A549 (cell line): Measurements from ENCODE around the gene TMEM255A. TPM values are rescaled to one million over a fixed set of nuclear protein-coding genes. Genes with fewer than 3 reads are reported as not detected.

ENCODE experiments used
- ATAC-seq, 2 experiments: fragments of 200-7000 bp in 1 of 2; fragments of >200 bp in 1 of 2; cut with Nextera tagmentation in 1 of 2; cut with Tn5 transposase in 1 of 2; 3 replicates each; pipeline versions ENCODE4 v1.8.0 to v1.9.1; 2018 to 2020; ENCODE audit warnings: mild to moderate bottlenecking in 1 of 2, moderate library complexity in 1 of 2
- CTCF ChIA-PET: fragments of 300-600 bp; sonication (Branson Sonifier 250); formaldehyde crosslinking; extraction: SDS; loops from one replicate; lab custom pipeline; 2021; ENCODE audit warnings: antibody characterized with exemption, inconsistent platforms; lab: Yijun Ruan, JAX
- POLR2A ChIA-PET: fragments of 350-600 bp; formaldehyde crosslinking; extraction: SDS; loops from one replicate; lab custom pipeline; 2021; ENCODE audit warnings: antibody characterized with exemption, inconsistent platforms; lab: Yijun Ruan, JAX
- DNase-seq, 2 experiments: peaks; one replicate each; pipeline versions ENCODE4 v3.0.0 to v3.0.0-alpha.2; 2011 to 2016; ENCODE audit warnings: low read depth in 1 of 2, low spot score in 1 of 2
- FAIRE-seq: peaks from 2 replicates; lab custom pipeline; 2011; peaks lifted over from hg19 to GRCh38; lab: Jason Lieb, UNC
- H3K27ac ChIP-seq, 2 experiments: fragments of >200 bp; sonication (Bioruptor Twin); formaldehyde crosslinking; 3 replicates each; pipeline ENCODE4 v1.5.1; 2016 to 2017
- H3K4me1 ChIP-seq: fragments of >200 bp; sonication (Bioruptor Twin); formaldehyde crosslinking; 3 replicates; pipeline ENCODE4 v1.6.1; 2016
- H3K4me2 ChIP-seq: fragments of >200 bp; sonication (Bioruptor Twin); formaldehyde crosslinking; 3 replicates; pipeline ENCODE4 v1.6.1; 2016
- H3K4me3 ChIP-seq: fragments of >200 bp; sonication (Bioruptor Twin); formaldehyde crosslinking; 3 replicates; pipeline ENCODE4 v1.5.1; 2016
- H3K9me3 ChIP-seq: fragments of >200 bp; sonication (Bioruptor Twin); formaldehyde crosslinking; 3 replicates; pipeline ENCODE4 v1.6.1; 2016
- BHLHE40 ChIP-seq: IDR thresholded peaks from 2 replicates; pipeline ENCODE4 v1.6.1; 2012; ENCODE audit warnings: low read depth, low read length, inconsistent platforms
- CBX8 ChIP-seq: fragments of 200-600 bp; sonication (generic); IDR thresholded peaks from 2 replicates; pipeline ENCODE4 v1.6.1; 2016
- CEBPB ChIP-seq, 2 experiments: fragments of >200 bp in 1 of 2; sonication (Bioruptor Twin) in 1 of 2; formaldehyde crosslinking in 1 of 2; IDR thresholded peaks; 2 replicates each; pipeline ENCODE4 v1.6.1; 2012 to 2016
- CHD2 ChIP-seq: fragments of 150-350 bp; IDR thresholded peaks from 2 replicates; pipeline ENCODE4 v1.6.1; 2014; ENCODE audit warnings: low read length; ENCODE audit not compliant: partially characterized antibody
- E2F6 ChIP-seq: IDR thresholded peaks from 2 replicates; pipeline ENCODE4 v1.6.1; 2012; ENCODE audit warnings: low read depth, borderline replicate concordance
- EHMT2 ChIP-seq: fragments of 200-600 bp; sonication (generic); IDR thresholded peaks from 2 replicates; pipeline ENCODE4 v1.6.1; 2016; ENCODE audit warnings: antibody characterized with exemption, low read depth, mild to moderate bottlenecking, moderate library complexity
- ELK1 ChIP-seq: fragments of 150-350 bp; IDR thresholded peaks from 2 replicates; pipeline ENCODE4 v1.6.1; 2014; ENCODE audit warnings: low read depth, mild to moderate bottlenecking, low read length
- FOSL2 ChIP-seq, 2 experiments: fragments of 450-650 bp in 1 of 2; fragments of >200 bp in 1 of 2; sonication (Bioruptor Twin) in 1 of 2; formaldehyde crosslinking; IDR thresholded peaks; 2 replicates each; pipeline versions ENCODE4 v1.5.0 to v1.6.1; 2016 to 2020; ENCODE audit warnings: mild to moderate bottlenecking in 1 of 2, moderate library complexity in 1 of 2
- HES2 ChIP-seq: fragments of >200 bp; sonication (Bioruptor Twin); formaldehyde crosslinking; IDR thresholded peaks from 2 replicates; pipeline ENCODE4 v1.6.1; 2016
- HOXB13 ChIP-seq: fragments of 250-450 bp; sonication (Bioruptor Pico); IDR thresholded peaks from 2 replicates; pipeline ENCODE4 v1.5.0; 2020; ENCODE audit warnings: low read depth, mild to moderate bottlenecking, moderate library complexity
- HOXB5 ChIP-seq: fragments of 250-450 bp; sonication (Bioruptor Pico); IDR thresholded peaks from 2 replicates; pipeline ENCODE4 v1.5.0; 2020; ENCODE audit warnings: mild to moderate bottlenecking, moderate library complexity
- KDM1A ChIP-seq: fragments of 200-600 bp; sonication (generic); IDR thresholded peaks from 2 replicates; pipeline ENCODE4 v1.6.1; 2016; ENCODE audit warnings: low read depth, mild to moderate bottlenecking
- MAX ChIP-seq: IDR thresholded peaks from 2 replicates; pipeline ENCODE4 v1.6.1; 2012
- NFE2L2 ChIP-seq: fragments of 150-350 bp; conservative IDR thresholded peaks from 2 replicates; pipeline ENCODE4 v1.6.1; 2014; ENCODE audit warnings: low read length
- NPAS2 ChIP-seq: fragments of 250-450 bp; sonication (Bioruptor Pico); IDR thresholded peaks from 2 replicates; pipeline ENCODE4 v1.8.0; 2022; ENCODE audit warnings: mild to moderate bottlenecking, moderate library complexity, borderline replicate concordance
- PHF8 ChIP-seq: fragments of 200-600 bp; sonication (generic); IDR thresholded peaks from 2 replicates; pipeline ENCODE4 v1.6.1; 2016; ENCODE audit warnings: low read depth, mild to moderate bottlenecking, antibody characterized with exemption, moderate library complexity, borderline replicate concordance
- POLR2A ChIP-seq: IDR thresholded peaks from 2 replicates; pipeline ENCODE4 v1.6.1; 2012; ENCODE audit warnings: mild to moderate bottlenecking, low read length
- POLR2AphosphoS2 ChIP-seq: conservative IDR thresholded peaks from 2 replicates; pipeline ENCODE4 v1.6.1; 2012; ENCODE audit warnings: low read length, improper control_type of control experiment, inconsistent platforms
- RCOR1 ChIP-seq: fragments of 150-350 bp; IDR thresholded peaks from 2 replicates; pipeline ENCODE4 v1.6.1; 2014; ENCODE audit warnings: antibody characterized with exemption, low read length, low read depth
- RFX5 ChIP-seq: fragments of 450-650 bp; IDR thresholded peaks from 2 replicates; pipeline ENCODE4 v1.7.1; 2014; ENCODE audit warnings: antibody characterized with exemption, mild to moderate bottlenecking, moderate library complexity
- SMC3 ChIP-seq: fragments of >200 bp; sonication (Bioruptor Twin); formaldehyde crosslinking; IDR thresholded peaks from 3 replicates; pipeline ENCODE4 v1.6.1; 2018; ENCODE audit warnings: inconsistent platforms
- TP53 ChIP-seq: fragments of 250-450 bp; sonication (Bioruptor Pico); IDR thresholded peaks from 2 replicates; pipeline ENCODE4 v1.5.0; 2021; ENCODE audit warnings: mild to moderate bottlenecking, moderate library complexity
- ZC3H11A ChIP-seq: fragments of 450-650 bp; IDR thresholded peaks from 2 replicates; pipeline ENCODE4 v1.6.1; 2014; ENCODE audit warnings: antibody characterized with exemption, mild to moderate bottlenecking
- ZFP36 ChIP-seq: fragments of 450-650 bp; IDR thresholded peaks from 2 replicates; pipeline ENCODE4 v1.6.1; 2014; ENCODE audit warnings: borderline replicate concordance; ENCODE audit not compliant: partially characterized antibody
- WGBS: methylation state at CpG from one replicate; pipeline ENCODE4 v1.1.6; 2017; ENCODE audit errors: missing lambda C conversion rate; 5-methylcytosine and 5-hydroxymethylcytosine counted together
- polyA plus RNA-seq, 4 experiments: library from polyadenylated mRNA; depleted of rRNA in 3 of 4; stranded (reverse); fragments of >200 nt; fragmentation: RNase III in 1 of 4; extraction: RNeasy Plus Mini Kit Qiagen cat#74134 plus additional on column Dnase treatment in 1 of 4; gene quantifications; 2 replicates in 3 of 4; 3 replicates in 1 of 4; pipeline ENCODE4 v1.2.3, GENCODE V29; 2011 to 2017
- TF ChIP-seq, protein P1 (sequence below): fragments of 450-650 bp; IDR thresholded peaks from 2 replicates; pipeline ENCODE4 v1.6.1; 2014; ENCODE audit warnings: antibody characterized with exemption
- TF ChIP-seq, protein P2 (sequence below): fragments of 250-450 bp; sonication (Bioruptor Pico); IDR thresholded peaks from 2 replicates; pipeline ENCODE4 v1.5.0; 2020; ENCODE audit warnings: low read depth, mild to moderate bottlenecking, moderate library complexity

TMEM255A gene
- polyA plus RNA-seq, 2 of the 4 experiments (the other 2 are of a cell fraction), result 0.03 to 0.16 TPM

- TF ChIP-seq FOSL2 (IDR thresholded peaks at IDR 0.05), result no peak
- TF ChIP-seq FOSL2 (CRISPR knock-in tag; IDR thresholded peaks at IDR 0.05), result no peak
- no peak for TF ChIP-seq POLR2AphosphoS2
- no peak for TF ChIP-seq HOXB13 (CRISPR knock-in tag)
These were observed 5.6 kb downstream of the TMEM255A start (continued) for GRCh38 chrX:120305531-120306141.

DNA sequence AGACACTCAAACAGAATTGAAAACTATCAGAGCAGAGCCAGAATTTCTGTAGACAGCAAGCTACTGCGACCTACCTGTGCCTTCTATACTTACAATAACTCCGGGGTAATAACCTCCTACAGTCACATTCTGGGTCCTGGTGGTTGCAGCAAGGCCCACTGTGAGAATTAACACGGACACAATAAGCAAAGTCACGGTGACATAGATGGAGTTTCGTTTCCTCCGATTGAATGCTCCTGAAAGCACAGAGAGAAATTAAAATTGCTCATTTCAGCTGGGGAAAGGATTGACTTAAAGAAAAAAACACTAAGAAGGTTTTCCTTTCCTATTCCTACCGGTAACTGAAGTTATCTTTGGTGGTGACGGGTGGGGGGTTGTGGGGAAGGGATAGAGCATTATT lies 7.0 kb downstream of the TMEM255A start:
- no peak overlapping the region for H3K4me2 ChIP-seq
- DNase-seq (no peak), ATAC-seq (no peak), FAIRE-seq (no peak)
- no peak overlapping the region for H3K27ac ChIP-seq
- H3K4me3 ChIP-seq, result no peak overlapping the region
- WGBS, result 62% methylated on average over 8 of the region's 8 CpGs
- ChIA-PET CTCF (no interaction called here), POLR2A (no interaction called here)
- TF ChIP-seq HES2 (no peak), HOXB5 (no peak), MAX (no peak), POLR2AphosphoS2 (no peak)
- H3K9me3 ChIP-seq, result no peaks in the 10 kb centered on the region
- no peaks in the 10 kb centered on the region for H3K4me1 ChIP-seq

DNA sequence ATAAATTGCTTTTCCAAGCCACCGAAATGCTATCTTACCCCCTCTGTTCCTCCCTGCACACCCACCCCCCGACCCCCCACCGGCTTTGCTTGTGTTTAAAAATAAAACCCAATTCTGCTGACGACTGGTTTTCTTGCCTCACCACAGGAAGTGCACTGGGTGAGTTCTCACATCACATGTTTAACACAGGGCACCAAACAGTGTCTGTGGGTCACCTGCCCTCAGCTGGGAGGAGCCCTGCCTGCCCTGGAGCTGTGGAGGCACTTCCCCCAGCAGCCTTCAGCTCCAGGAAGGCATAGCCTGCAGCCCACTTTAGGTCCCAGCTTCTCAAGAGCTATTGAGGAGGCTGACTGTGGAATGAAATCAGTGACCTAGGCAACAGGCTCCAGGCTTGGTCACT lies 8.8 kb downstream of the TMEM255A start:
- no peak for DNase-seq
- H3K4me2 ChIP-seq, result no peak overlapping the region
- FAIRE-seq, result no peak
- POLR2A ChIA-PET, result interaction anchor here (0.5 kb wide), 1 partner anchor 46 kb away, joined by 4 read pairs; no protein-coding TSS in a partner anchor
- 0% methylated on average over 1 of the region's 4 CpGs for WGBS
- H3K9me3 ChIP-seq, result no peaks in the 10 kb centered on the region
- H3K4me3 ChIP-seq, result no peak overlapping the region
- H3K27ac ChIP-seq, result no peak overlapping the region
- no peaks in the 10 kb centered on the region for H3K4me1 ChIP-seq
- ATAC-seq, result peak; percentile 26 to 36; a peak in 1 of 6 replicates
- TF ChIP-seq KDM1A (no peak), PHF8 (no peak), SMC3 (no peak), ZC3H11A (no peak), POLR2A (no peak), CBX8 (no peak), NPAS2 (CRISPR knock-in tag) (no peak), HOXB5 (no peak)
- TF ChIP-seq, protein P1, sequence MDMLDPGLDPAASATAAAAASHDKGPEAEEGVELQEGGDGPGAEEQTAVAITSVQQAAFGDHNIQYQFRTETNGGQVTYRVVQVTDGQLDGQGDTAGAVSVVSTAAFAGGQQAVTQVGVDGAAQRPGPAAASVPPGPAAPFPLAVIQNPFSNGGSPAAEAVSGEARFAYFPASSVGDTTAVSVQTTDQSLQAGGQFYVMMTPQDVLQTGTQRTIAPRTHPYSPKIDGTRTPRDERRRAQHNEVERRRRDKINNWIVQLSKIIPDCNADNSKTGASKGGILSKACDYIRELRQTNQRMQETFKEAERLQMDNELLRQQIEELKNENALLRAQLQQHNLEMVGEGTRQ, result no peak
- CTCF ChIA-PET, result interaction anchor here (1.3 kb wide), 1 partner anchor 17 kb away, joined by 5 read pairs; no protein-coding TSS in a partner anchor

GRCh38 chrX:120301960-120302359 lies 9.3 kb downstream of the TMEM255A start:
- Histone ChIP-seq H3K4me1 (no peaks in the 10 kb centered on the region), H3K4me2 (no peak overlapping the region), H3K9me3 (no peaks in the 10 kb centered on the region), H3K4me3 (no peak overlapping the region), H3K27ac (no peak overlapping the region)
- WGBS, result 50% methylated on average over 4 of the region's 4 CpGs
- FAIRE-seq (no peak), ATAC-seq (no peak), DNase-seq (no peak)
- POLR2A ChIA-PET, result no interaction called here
- CTCF ChIA-PET, result interaction anchor here (1.3 kb wide), 2 partner anchors 17 to 63 kb away, joined by 3 to 5 read pairs; no protein-coding TSS in a partner anchor
- TF ChIP-seq E2F6 (no peak), RCOR1 (no peak), CBX8 (no peak), NFE2L2 (no peak), BHLHE40 (no peak), TP53 (CRISPR knock-in tag) (no peak), ELK1 (no peak), SMC3 (no peak), CHD2 (no peak), POLR2A (no peak), RFX5 (no peak), ZFP36 (no peak), CEBPB (IDR thresholded peaks at IDR 0.05) (no peak), POLR2AphosphoS2 (no peak), HOXB13 (CRISPR knock-in tag) (no peak), EHMT2 (no peak), HES2 (no peak)
- TF ChIP-seq, protein P2, sequence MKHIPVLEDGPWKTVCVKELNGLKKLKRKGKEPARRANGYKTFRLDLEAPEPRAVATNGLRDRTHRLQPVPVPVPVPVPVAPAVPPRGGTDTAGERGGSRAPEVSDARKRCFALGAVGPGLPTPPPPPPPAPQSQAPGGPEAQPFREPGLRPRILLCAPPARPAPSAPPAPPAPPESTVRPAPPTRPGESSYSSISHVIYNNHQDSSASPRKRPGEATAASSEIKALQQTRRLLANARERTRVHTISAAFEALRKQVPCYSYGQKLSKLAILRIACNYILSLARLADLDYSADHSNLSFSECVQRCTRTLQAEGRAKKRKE, result no peak
- TF ChIP-seq, protein P1, result no peak
